HepG2 (cell line): ENCODE results near the gene SEMA6B. TPM values are rescaled to one million over a fixed set of nuclear protein-coding genes. Genes with fewer than 3 reads are reported as not detected.

ENCODE experiments used
- CREM ChIP-seq, 2 experiments: sonication (generic) in 1 of 2; formaldehyde crosslinking in 1 of 2; IDR thresholded peaks; 2 replicates each; pipeline versions ENCODE4 v1.4.0 to v1.6.1; 2016 to 2020; ENCODE audit warnings: antibody characterized with exemption in 1 of 2, mild to moderate bottlenecking in 1 of 2, missing genetic modification reagents in 1 of 2
- GTF3A ChIP-seq: sonication (generic); formaldehyde crosslinking; conservative IDR thresholded peaks from 2 replicates; pipeline ENCODE4 v1.4.0; 2020; ENCODE audit warnings: mild to moderate bottlenecking, missing genetic modification reagents
- HNF4A ChIP-seq: sonication (generic); formaldehyde crosslinking; IDR thresholded peaks from 2 replicates; pipeline ENCODE4 v1.4.0; 2020; ENCODE audit warnings: missing genetic modification reagents
- HNF4G ChIP-seq, 2 experiments: sonication (generic) in 1 of 2; formaldehyde crosslinking in 1 of 2; IDR thresholded peaks; 2 replicates each; pipeline versions ENCODE4 v1.4.0 to v1.6.1; 2011 to 2020; ENCODE audit warnings: borderline replicate concordance in 2 of 2, low read depth in 2 of 2, mild to moderate bottlenecking in 2 of 2, low read length in 1 of 2, missing genetic modification reagents in 1 of 2, moderate library complexity in 1 of 2
- HNRNPK ChIP-seq: fragments of 200-400 bp; formaldehyde crosslinking; IDR thresholded peaks from 2 replicates; pipeline ENCODE4 v1.6.1; 2018; ENCODE audit warnings: low read length, low read depth, moderate library complexity, mild to moderate bottlenecking; ENCODE audit not compliant: poor library complexity, severe bottlenecking
- HNRNPL ChIP-seq: fragments of 200-400 bp; formaldehyde crosslinking; IDR thresholded peaks from 2 replicates; pipeline ENCODE4 v1.6.1; 2017; ENCODE audit warnings: mild to moderate bottlenecking, low read depth, low read length
- JARID2 ChIP-seq: sonication (generic); formaldehyde crosslinking; IDR thresholded peaks from 2 replicates; pipeline ENCODE4 v1.8.1; 2023; ENCODE audit warnings: missing genetic modification reagents, inconsistent platforms; ENCODE audit not compliant: insufficient replicate concordance
- PHF5A ChIP-seq: IDR thresholded peaks from one replicate; pipeline ENCODE4 v1.6.1; 2018; ENCODE audit warnings: low read depth, missing genetic modification reagents; ENCODE audit not compliant: unreplicated experiment
- ZFP36 ChIP-seq: fragments of 150-350 bp; IDR thresholded peaks from 2 replicates; pipeline ENCODE4 v1.6.1; 2018; ENCODE audit warnings: borderline replicate concordance, low read length, low read depth; ENCODE audit not compliant: partially characterized antibody
- ZNF737 ChIP-seq: sonication (generic); formaldehyde crosslinking; IDR thresholded peaks from 2 replicates; pipeline ENCODE4 v1.5.0; 2020; ENCODE audit warnings: missing genetic modification reagents, mild to moderate bottlenecking, borderline replicate concordance
- ZNF780A ChIP-seq: sonication (generic); formaldehyde crosslinking; IDR thresholded peaks from 2 replicates; pipeline ENCODE4 v1.8.0; 2022; ENCODE audit warnings: mild to moderate bottlenecking, missing genetic modification reagents, moderate library complexity
- ZSCAN31 ChIP-seq: sonication (generic); formaldehyde crosslinking; IDR thresholded peaks from 2 replicates; pipeline ENCODE4 v1.5.0; 2020; ENCODE audit warnings: low read depth, mild to moderate bottlenecking, missing genetic modification reagents
- polyA plus RNA-seq, 8 experiments: library from polyadenylated mRNA; depleted of rRNA in 3 of 8; stranded (reverse) in 7 of 8; unstranded in 1 of 8; fragments of >200 nt; fragmentation: Illumina TruSeq in 4 of 8; extraction: Trizol in 4 of 8; gene quantifications; 2 replicates each; pipeline versions ENCODE4 v1.2.1 to v1.2.3, GENCODE V29; 2011 to 2016; ENCODE audit warnings: low read depth in 4 of 8, missing spikeins in 1 of 8, mixed read lengths in 1 of 8; ENCODE audit not compliant: insufficient read depth in 1 of 8
- total RNA-seq, 5 experiments: library from RNA; depleted of rRNA; stranded (reverse); fragments of >200 nt; fragmentation: Illumina TruSeq; extraction: Trizol; gene quantifications; 2 replicates each; pipeline ENCODE4 v1.2.3, GENCODE V29; 2016; ENCODE audit warnings: low read depth in 1 of 5
- TF ChIP-seq, protein P1 (sequence below): sonication (generic); formaldehyde crosslinking; IDR thresholded peaks from 2 replicates; pipeline ENCODE4 v1.8.0; 2022; ENCODE audit warnings: low read depth, missing genetic modification reagents
- TF ChIP-seq, protein P2 (sequence below): sonication (generic); formaldehyde crosslinking; IDR thresholded peaks from 2 replicates; pipeline ENCODE4 v1.4.0; 2020; ENCODE audit warnings: mild to moderate bottlenecking, low read depth, missing genetic modification reagents
- TF ChIP-seq, protein P3 (sequence below): sonication (generic); formaldehyde crosslinking; IDR thresholded peaks from 2 replicates; pipeline ENCODE4 v1.4.0; 2020; ENCODE audit warnings: missing genetic modification reagents
- TF ChIP-seq, protein P4 (sequence below): sonication (generic); IDR thresholded peaks from 2 replicates; pipeline ENCODE4 v1.6.1; 2016; ENCODE audit warnings: low read depth, borderline replicate concordance
- TF ChIP-seq, protein P5 (sequence below): sonication (generic); formaldehyde crosslinking; IDR thresholded peaks from 2 replicates; pipeline ENCODE4 v1.4.0; 2020; ENCODE audit warnings: missing genetic modification reagents, mild to moderate bottlenecking, borderline replicate concordance

The SEMA6B gene
- total and polyA plus RNA-seq, 2 of the 13 experiments (the other 11 are each of a cell fraction or from before 2014, with no cell fraction given) = 45.5 to 67.1 TPM

DNA sequence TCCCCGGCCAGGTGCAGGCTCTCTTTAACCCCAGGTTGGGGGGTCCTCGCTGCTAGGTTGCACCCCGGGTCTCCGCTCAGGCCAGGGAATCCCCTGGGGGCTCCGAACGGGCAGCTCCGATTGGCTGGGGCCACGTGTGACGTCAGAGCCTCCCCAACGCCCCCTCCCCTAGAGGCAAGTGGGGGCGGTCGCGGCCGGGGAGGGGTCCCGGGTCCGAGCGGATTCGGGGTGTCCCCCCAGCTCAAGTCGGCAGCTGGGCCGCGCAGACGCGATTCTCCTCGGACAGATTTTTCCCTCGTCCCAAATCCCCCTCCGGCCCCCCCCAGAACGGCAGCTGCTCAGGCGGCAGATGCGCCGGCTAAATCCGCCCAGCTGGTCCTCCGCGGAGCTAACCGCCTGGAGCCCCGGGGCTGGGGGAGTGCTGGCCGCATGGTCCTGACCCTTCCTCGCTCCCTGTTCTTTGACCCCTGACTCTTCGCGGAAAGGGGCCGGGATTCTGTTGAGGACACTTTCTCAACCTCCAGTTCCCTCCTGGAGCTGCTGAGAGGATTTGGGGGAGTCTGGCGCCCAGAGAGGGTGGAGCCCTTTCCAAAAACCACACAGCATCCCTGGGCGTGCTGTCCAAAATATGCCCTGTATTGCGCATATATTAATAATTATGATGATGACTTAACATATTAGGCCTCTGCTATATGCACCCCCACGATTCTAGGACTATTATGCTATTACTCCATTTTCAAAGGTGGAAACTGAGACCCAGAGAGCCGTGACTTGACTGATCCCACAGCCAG is 25.4 kb upstream of the SEMA6B start (continued):
- TF ChIP-seq HNF4G (IDR thresholded peaks at IDR 0.05; ENCODE audit: borderline replicate concordance, low read depth, low read length) (peak; percentile 14; the same call in 1 of the 2 replicates), HNF4G (CRISPR knock-in tag; IDR thresholded peaks at IDR 0.05; ENCODE audit: borderline replicate concordance, low read depth) (no peak), ZSCAN31 (0 out of 2 replicates have a peak, but pooled peaks have one; percentile 37), HNRNPK (peak; percentile 11), ZFP36 (peak; percentile 78), CREM (IDR thresholded peaks at IDR 0.05) (peak; percentile 56), CREM (CRISPR knock-in tag; IDR thresholded peaks at IDR 0.05) (no peak), HNF4A (CRISPR knock-in tag) (peak; percentile 30; the same call in 1 of the 2 replicates), HNRNPL (no peak), ZNF737 (CRISPR knock-in tag) (no peak), PHF5A (no peak), ZNF780A (CRISPR knock-in tag) (no peak), GTF3A (no peak), JARID2 (CRISPR knock-in tag) (no peak)
- TF ChIP-seq, protein P1, sequence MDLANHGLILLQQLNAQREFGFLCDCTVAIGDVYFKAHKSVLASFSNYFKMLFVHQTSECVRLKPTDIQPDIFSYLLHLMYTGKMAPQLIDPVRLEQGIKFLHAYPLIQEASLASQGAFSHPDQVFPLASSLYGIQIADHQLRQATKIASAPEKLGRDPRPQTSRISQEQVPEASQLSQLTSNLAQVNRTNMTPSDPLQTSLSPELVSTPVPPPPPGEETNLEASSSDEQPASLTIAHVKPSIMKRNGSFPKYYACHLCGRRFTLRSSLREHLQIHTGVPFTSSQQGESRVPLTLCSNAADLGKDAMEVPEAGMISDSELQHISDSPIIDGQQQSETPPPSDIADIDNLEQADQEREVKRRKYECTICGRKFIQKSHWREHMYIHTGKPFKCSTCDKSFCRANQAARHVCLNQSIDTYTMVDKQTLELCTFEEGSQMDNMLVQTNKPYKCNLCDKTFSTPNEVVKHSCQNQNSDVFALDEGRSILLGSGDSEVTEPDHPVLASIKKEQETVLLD (CRISPR knock-in tag) = no peak
- TF ChIP-seq, protein P2, sequence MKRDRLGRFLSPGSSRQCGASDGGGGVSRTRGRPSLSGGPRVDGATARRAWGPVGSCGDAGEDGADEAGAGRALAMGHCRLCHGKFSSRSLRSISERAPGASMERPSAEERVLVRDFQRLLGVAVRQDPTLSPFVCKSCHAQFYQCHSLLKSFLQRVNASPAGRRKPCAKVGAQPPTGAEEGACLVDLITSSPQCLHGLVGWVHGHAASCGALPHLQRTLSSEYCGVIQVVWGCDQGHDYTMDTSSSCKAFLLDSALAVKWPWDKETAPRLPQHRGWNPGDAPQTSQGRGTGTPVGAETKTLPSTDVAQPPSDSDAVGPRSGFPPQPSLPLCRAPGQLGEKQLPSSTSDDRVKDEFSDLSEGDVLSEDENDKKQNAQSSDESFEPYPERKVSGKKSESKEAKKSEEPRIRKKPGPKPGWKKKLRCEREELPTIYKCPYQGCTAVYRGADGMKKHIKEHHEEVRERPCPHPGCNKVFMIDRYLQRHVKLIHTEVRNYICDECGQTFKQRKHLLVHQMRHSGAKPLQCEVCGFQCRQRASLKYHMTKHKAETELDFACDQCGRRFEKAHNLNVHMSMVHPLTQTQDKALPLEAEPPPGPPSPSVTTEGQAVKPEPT = no peak
- TF ChIP-seq, protein P3, sequence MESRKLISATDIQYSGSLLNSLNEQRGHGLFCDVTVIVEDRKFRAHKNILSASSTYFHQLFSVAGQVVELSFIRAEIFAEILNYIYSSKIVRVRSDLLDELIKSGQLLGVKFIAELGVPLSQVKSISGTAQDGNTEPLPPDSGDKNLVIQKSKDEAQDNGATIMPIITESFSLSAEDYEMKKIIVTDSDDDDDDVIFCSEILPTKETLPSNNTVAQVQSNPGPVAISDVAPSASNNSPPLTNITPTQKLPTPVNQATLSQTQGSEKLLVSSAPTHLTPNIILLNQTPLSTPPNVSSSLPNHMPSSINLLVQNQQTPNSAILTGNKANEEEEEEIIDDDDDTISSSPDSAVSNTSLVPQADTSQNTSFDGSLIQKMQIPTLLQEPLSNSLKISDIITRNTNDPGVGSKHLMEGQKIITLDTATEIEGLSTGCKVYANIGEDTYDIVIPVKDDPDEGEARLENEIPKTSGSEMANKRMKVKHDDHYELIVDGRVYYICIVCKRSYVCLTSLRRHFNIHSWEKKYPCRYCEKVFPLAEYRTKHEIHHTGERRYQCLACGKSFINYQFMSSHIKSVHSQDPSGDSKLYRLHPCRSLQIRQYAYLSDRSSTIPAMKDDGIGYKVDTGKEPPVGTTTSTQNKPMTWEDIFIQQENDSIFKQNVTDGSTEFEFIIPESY (CRISPR knock-in tag) = no peak
- TF ChIP-seq, protein P4, sequence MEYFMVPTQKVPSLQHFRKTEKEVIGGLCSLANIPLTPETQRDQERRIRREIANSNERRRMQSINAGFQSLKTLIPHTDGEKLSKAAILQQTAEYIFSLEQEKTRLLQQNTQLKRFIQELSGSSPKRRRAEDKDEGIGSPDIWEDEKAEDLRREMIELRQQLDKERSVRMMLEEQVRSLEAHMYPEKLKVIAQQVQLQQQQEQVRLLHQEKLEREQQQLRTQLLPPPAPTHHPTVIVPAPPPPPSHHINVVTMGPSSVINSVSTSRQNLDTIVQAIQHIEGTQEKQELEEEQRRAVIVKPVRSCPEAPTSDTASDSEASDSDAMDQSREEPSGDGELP = peak; percentile 82; the same call in 1 of the 2 replicates
- TF ChIP-seq, protein P5, sequence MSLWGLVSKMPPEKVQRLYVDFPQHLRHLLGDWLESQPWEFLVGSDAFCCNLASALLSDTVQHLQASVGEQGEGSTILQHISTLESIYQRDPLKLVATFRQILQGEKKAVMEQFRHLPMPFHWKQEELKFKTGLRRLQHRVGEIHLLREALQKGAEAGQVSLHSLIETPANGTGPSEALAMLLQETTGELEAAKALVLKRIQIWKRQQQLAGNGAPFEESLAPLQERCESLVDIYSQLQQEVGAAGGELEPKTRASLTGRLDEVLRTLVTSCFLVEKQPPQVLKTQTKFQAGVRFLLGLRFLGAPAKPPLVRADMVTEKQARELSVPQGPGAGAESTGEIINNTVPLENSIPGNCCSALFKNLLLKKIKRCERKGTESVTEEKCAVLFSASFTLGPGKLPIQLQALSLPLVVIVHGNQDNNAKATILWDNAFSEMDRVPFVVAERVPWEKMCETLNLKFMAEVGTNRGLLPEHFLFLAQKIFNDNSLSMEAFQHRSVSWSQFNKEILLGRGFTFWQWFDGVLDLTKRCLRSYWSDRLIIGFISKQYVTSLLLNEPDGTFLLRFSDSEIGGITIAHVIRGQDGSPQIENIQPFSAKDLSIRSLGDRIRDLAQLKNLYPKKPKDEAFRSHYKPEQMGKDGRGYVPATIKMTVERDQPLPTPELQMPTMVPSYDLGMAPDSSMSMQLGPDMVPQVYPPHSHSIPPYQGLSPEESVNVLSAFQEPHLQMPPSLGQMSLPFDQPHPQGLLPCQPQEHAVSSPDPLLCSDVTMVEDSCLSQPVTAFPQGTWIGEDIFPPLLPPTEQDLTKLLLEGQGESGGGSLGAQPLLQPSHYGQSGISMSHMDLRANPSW = no peak
